Measurements from ENCODE around the gene METAP1D. TPM values are rescaled to one million over a fixed set of nuclear protein-coding genes. Genes with fewer than 3 reads are reported as not detected.
A peak's percentile ranks its signal among the peaks of the same experiment; 100 is the strongest.

The METAP1D gene
- total RNA-seq, 2 donors from 2014 or later: 4.2 to 4.4 TPM

DNA sequence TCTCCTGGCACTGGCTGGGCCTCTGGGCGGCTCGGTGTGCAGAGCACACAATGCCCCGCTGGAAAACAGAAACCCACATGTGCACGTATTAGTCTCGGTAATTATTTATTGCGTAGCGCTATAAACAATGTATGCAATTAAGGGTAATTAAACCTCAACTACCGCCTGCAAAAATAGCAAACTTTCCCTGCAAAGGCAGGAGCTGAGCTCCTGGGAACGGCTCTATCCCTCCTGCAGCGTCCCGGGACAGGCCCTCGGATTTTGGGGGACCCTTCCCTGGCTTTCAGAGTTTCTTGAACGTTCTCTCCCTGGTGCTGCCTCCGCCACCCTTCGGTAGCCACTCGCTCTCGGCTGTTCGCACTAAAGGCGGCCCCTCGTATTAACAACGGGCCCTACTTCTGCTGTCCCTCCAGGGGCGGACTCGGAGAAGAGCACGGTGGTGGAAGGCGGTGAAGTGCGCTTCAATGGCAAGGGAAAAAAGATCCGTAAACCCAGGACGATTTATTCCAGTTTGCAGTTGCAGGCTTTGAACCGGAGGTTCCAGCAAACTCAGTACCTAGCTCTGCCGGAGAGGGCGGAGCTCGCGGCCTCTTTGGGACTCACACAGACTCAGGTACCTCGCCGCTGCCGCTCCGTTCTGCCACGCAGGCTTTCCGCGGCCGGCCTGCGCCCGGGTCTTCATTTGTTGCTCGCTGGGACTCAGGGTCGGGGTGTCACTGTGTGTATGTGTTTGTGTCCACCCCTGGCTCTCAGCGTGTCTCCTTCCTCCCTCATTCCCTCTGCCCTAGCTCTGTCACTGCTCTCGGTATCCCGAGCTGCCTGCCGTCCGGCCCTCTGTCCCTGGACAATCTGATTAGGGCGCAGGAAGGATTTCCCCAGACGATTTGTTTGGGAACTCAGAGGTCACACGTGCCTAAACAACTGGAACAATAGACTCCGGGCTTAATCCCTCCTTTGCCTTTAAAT, 86.8 kb downstream of the METAP1D start:
- intact Hi-C loops (cut with DNase I, micrococcal nuclease): no loop called here
- DNase-seq (peak in 1 of 2 donors; percentile 67), ATAC-seq (peak; percentile 70)

DNA sequence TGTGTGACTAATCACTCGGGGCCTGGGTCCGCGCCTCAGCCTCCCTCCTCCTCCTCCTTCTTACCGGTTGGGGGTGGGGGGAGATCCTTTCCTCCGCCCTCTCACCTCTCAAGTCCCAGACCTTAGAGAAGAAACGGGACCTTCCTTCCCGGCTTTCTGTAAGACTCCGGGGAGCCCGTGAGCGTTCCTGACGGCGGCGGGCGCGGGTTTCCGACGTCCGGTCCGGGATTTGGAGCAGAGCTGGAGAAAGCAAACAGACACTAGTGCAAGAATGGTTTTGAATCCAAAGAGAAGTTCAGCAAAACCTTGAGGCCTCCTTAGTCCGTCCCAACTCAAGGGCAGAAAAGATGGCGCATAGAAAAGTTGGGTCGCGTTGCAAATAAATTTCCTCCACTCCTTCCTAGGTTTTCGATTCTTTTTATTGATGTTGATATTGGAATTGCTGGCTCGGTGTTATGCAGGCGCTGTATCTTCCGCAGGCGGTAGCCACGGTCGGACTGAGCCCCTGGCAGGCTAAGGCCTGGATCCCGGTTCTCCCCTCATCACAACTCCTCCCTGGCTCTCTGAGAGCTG, 87.5 kb downstream of the METAP1D start:
- intact Hi-C loops (cut with DNase I, micrococcal nuclease): no loop called here
- ATAC-seq: no peak
- DNase-seq: no peak

DNA sequence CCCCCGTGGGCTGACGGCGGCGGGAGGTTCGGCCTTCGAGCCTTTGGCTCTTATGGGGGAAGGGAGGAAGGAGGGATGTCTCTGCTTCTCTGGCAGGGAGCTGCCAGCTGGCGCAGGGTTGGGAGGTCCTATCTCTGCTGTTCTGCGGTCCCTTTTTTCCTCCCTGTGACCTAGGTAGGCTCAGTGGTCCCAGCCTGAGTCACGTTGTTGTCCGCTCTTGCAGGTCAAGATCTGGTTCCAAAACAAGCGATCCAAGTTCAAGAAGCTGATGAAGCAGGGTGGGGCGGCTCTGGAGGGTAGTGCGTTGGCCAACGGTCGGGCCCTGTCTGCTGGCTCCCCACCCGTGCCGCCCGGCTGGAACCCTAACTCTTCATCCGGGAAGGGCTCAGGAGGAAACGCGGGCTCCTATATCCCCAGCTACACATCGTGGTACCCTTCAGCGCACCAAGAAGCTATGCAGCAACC, 88.1 kb downstream of the METAP1D start:
- intact Hi-C loops (cut with DNase I, micrococcal nuclease): no loop called here
- ATAC-seq (no peak), DNase-seq (no peak)

DNA sequence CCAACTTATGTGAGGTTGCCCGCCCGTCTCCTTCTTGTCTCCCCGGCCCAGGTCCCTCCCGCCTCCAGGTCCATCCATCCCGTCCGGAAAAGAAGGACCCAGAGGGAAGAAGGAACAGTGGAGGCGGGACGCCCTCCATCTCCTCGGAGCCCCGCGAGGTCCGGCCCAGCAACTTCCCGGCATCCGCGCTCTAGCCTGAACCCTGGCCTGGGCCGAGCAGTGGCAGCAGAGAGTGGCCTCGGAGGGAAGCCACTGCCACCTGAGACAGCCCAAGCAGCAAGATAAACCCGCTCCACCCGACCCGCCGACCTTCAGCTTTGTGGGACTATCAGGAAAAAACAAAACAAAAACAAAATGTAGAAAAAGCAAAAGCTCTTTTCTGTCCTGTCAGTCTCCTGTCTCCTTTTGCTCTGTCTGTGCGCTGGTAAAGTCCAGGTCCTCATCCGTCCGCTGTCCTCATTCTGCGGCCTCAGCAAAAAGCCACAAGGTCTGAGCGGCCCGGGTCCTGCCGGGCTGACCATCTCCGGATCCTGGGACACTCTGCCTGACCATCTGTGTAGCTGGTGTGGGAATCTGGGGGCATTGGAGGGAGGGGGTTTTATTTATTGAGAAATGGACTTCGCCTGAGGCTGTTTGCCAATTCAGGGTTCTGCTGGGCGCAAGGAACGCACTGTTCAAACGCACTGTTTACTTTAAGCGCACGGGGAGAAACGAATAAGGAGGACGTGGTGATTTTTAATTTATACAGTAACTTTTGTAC, 88.7 kb downstream of the METAP1D start:
- DNase-seq (no peak), ATAC-seq (no peak)
- intact Hi-C loops (cut with DNase I, micrococcal nuclease): no loop called here

DNA sequence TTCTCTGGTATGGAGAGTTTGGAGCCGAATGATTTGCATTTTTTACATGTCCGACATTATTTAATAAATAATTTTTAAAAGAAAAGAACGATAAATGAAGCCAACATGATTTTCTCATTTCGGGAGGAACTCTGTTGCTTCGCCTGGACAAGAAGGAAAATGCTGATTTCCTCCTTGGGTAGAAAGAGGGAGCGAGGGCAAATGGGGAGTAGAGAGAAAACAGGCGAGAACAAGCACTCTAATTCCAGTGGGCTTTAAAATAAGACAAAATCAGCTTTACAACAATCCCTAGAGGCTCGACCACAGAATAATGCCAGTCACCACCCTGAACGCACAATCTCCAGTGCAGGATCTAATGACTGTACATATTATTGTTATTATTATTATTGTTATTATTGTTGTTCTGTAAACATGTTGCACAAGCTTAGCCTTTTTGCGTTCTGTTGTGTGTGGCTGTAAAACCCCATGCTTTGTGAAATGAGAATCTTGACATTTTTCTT, 89.3 kb downstream of the METAP1D start:
- no peak for DNase-seq
- no peak for ATAC-seq
- intact Hi-C loops (cut with DNase I, micrococcal nuclease): no loop called here

DNA sequence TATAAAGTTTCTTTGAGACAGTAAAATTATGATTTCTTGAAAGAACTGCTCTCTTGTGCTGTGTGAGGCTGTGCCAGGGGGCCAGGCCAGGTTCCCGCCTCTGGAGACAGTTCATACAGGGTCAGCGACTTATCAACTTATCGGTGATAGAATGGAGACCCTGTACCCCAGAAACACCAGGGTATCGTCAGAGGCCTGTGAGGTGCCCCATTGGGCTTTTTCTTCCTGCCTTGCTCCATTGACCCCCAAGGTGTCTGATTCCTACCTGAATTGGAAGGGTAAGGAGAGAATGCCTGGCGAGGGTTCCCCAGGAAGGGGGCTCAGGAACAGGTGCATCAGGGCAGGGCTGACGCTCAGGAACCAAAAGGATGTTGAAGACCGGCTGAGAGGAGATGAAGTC, 89.9 kb downstream of the METAP1D start:
- no peak for DNase-seq
- intact Hi-C loops (cut with DNase I, micrococcal nuclease): no loop called here
- no peak for ATAC-seq

DNA sequence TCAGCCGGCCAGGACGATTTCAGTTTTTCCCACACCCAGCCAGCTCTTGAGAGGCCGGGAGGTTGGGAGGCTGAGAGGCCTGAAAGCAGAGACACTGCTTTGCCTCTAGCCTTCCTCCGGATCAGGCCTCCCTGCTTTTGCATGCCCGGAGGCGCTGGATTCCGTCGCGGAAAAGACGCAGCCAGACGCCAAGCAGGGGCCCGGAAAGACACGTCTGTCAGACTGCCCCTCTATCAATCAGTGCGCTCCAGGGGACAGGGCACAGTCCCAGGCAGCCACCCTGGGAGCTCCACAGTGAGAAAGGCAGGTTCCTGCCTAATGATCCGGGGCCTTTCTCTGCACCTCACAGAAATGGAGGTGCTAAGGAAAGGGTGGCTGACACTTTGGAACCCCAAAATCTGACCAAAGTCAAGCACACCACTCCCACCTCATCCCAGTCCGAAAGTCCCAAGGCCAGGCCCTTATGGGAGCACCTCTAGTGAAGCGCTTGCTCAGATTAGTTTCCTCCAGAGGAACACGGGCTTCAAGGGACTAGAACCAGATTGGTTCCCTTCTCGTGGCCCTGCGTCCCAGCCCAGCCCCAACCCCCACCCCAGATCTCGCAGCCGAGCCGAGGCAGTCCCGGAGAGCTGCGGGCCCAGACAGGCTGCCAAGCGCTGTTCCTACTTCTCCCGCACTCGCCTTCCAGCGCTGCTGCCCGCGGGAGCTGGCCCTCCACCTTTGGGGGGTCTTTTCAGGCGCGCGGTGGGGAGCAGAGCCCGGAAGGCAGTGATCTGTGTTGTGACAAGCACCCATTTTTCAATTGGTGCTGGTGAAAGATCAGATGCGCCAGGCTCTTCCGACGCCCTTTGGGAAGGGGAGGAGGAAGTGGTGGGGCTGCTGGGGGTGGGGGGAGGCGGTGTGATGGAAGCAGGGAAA, 90.5 kb downstream of the METAP1D start:
- intact Hi-C loops (cut with DNase I, micrococcal nuclease): no loop called here
- no peak for DNase-seq

DNA sequence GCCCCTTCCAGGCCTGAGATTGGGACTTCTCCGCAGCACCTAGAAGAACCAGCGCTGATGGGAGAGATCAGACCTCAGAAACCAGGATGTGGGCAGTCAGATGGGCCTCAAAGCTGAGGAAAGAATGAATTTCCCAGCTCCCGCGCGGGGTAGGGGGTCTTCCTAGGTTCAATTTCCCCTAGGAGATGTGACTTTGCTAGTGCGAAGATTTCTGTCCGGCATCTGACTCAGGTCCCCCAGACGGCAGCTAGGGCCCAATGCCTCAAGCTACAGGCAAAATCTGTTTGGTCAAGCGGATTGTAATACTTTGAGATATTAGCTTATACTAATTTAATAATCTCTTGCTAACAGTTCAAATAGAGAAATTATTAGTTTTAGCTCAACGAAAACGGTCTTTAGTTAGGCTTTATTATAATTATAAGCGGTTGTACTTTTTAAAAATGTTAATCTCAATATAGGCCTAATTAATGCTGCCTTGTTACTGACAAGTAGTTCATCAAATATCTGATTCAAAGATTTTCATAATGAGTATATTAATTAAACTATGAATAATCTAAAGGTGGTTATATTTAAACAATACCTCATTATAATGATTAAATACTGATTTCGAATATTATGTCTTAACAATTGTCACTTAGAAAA, 91.4 kb downstream of the METAP1D start:
- no peak for DNase-seq
- ATAC-seq: no peak
- intact Hi-C loops (cut with DNase I, micrococcal nuclease): no loop called here

More for the DNA sequence above, 90.5 kb downstream of the METAP1D start:
- ATAC-seq: no peak

DNA sequence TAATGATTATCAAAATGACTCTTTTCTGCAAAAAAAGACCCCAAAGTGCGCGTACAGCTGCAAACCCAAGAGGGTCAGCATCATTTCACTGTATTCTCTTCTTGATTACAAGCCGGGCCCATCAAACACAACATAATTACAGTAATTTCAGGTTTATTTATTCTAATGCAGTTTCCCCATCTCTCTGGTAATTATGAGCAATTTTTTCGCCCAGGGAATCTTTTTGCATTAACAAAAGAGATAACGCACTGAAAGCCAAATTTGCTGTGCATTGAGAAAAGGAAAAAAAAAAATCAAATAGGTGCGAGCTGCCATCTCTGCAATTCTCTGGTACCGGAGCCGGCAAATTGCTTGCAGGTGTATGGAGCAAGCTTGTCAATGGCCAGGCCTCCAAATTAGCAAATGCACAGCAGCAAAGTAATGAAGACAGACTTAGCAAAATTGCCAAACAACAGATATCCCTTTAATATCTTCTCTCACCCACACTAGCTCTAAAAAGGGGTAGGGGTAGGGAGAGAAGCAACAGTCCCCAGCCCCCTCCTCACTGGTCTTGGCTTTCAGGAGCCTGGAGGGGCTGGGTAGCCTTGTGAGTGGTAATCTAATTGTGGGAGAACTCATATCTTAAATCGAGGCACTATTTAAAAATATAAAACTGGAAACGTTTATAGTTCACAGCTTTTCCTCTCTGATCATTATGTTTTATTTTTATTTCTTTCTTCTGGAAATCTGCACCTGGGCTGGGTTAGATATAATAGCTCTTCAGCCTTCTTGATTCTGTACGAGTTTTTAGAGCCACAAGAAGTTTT, 92.2 kb downstream of the METAP1D start:
- intact Hi-C loops (cut with DNase I, micrococcal nuclease): no loop called here
- ATAC-seq (no peak), DNase-seq (no peak)

DNA sequence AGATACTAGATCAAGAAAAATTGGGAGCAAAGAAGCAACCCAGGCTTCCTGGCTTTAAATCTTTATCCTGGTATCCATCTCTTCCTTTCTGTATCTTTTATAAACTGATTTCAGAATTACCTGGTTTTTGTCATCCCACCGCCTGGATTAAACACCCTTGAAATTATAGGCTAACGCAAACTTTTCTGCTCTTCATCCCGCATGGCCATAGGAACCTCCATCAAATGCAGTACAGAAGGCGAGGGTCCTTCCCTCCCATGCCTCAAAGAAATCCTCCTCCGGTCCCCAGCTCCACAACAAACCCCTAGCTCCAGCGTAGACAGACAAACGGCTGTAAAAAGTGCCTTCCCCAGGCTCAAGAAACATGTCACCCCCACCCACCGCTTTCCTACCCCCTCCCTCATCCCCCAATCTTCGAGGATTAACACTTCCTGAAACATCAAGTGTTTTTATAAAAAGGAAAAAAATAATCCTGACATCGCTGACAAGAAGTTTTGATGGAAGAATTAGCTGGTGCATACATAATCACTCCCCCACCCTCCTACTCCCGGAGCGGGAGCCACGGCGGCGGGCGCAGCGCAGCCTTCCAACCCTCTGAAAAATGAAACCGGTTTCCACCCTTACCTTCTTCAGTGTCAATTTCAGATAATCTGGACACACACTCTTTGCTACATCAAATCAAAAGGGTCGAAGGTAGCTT, 93.1 kb downstream of the METAP1D start:
- intact Hi-C loops (cut with DNase I, micrococcal nuclease): no loop called here
- ATAC-seq (no peak), DNase-seq (no peak)

DNA sequence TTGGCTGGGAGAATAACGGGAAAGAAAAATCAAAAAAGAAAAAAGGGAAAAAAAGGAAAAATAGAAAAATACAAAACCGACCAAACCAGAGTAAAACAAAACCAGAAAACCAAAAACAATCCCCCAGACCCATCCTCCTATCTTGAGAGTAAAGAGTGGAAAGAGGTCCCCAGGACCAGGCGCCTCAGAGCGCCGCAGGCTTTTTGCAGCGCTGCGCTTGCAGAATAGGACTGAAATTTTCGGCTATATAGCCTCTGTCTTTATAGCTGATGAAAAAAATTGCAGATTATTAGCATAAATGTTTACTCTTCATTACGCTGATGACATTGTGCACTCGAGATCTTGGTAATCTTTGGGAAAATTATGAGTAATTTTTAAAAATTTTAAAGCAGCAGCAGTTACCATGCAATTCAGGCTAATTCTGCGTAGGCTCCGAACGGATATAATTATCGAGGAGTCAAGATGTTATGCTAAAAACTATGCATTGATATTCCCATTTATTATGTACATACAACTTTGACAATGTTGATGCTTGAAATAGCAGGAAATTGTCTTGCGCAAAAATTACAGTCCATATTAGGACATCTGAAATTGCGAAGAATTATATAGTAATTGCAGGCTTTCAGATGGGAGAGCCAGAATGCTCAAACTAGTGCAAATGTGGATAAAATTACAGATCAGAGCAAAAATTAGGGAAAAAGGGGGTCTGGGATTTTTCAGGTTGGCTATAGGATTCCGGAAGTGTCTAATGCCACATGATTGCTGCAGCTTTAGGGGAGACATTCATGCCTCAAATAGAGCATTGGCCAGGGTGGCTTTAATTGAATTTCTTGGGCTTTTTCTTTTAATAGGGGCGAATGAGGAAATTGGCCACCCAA, 93.9 kb downstream of the METAP1D start:
- ATAC-seq (no peak), DNase-seq (no peak)
- intact Hi-C loops (cut with DNase I, micrococcal nuclease): no loop called here

DNA sequence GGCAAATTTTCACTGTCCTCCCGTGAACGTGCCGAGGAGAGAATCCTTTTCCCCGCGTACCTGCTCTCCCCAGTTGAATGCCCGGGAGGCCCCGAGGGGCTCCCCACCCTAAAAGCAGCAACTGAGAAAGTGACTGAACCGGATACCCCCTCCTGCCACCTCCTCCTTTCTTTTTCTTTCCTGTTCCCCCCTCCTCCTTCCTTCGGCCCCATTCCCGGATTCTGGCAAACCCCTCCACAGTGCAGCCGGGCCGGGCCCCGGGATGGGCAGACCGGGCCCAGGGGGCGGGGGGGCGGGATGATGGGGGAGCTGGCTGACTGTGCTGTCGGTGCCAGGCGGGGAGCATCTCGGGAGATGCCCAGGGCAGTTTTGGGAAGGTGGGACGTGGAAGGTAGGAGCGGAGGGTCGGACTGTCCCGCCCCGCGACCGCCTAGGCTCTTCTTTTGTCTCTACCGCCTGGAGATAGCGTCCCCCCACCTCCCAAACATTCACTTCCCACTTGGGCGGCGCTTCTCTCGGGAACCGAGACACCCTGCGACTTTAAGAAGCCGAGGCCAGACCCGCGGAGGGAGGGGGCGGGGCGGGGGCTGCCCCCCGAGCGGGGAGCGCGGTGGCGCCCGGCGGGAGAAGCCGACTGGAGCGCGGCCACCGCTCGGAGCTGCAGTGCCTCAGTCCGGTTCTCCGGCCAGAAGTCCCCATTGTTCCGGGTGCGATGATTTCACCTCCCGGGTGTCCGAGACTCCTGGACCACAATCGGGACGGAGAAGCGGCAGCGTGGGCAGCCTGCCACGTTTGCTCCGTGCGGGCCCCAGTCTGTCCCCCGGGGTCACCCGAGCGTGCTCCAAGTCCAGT, 94.8 kb downstream of the METAP1D start:
- intact Hi-C loops (cut with DNase I, micrococcal nuclease): no loop called here
- DNase-seq (no peak), ATAC-seq (peak; percentile 40)

DNA sequence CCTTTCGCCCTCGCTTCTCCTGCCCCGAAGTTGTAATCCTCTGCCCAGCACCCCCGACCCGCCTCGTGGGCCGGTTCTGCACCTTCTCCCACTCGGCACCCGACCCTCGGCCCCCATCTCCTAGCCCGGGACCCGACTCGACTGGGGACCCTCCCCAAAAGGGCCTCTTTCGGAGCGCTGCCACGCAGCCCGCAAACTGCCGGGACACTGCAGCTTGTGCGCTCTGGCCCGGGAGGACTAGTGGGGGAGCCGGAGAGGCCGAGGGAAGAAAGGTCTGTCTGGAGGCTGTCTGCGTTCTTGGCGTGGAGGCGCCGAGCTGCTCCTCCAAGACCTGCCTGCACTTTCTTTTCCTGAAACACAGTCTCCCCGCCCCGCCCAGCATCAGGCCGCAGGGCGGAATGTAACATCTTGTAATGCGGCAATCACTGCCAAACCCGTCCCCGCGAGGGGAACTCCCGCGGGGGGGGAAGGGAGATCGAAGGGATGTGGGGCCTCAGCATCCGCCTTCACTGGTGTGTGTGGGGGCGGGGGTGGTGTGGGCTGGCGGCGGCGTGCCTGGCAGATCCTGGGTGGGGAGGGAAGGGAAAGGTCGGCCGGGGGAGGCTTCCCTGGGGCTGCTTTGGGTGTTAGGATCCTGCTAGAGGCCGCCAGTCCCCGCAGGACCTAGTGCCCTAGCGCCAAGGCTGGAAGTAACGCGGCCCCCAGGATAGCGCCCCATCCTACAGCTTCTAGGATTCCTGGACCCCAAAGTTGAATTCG, 95.6 kb downstream of the METAP1D start:
- intact Hi-C loops (cut with DNase I, micrococcal nuclease): no loop called here
- peak; percentile 79 for ATAC-seq
- DNase-seq: peak; percentile 58 to 64

Measured in left colon (tissue), 2 donors.